HepG2 (cell line): ENCODE measurements around the gene HOXD1. TPM values are rescaled to one million over a fixed set of nuclear protein-coding genes. Genes with fewer than 3 reads are reported as not detected.

Experiments used
- ARHGAP35 ChIP-seq: sonication (generic); formaldehyde crosslinking; IDR thresholded peaks from 2 replicates; pipeline ENCODE4 v1.9.0; 2022; ENCODE audit warnings: mild to moderate bottlenecking, inconsistent platforms, moderate library complexity, missing genetic modification reagents, borderline replicate concordance
- ATRX ChIP-seq: sonication (generic); formaldehyde crosslinking; IDR thresholded peaks from 2 replicates; pipeline ENCODE4 v1.4.0; 2020; ENCODE audit warnings: missing genetic modification reagents, borderline replicate concordance
- CCDC6 ChIP-seq: sonication (generic); formaldehyde crosslinking; IDR thresholded peaks from 2 replicates; pipeline ENCODE4 v1.8.1; 2022; ENCODE audit warnings: mild to moderate bottlenecking, missing genetic modification reagents, moderate library complexity
- TMF1 ChIP-seq: sonication (generic); formaldehyde crosslinking; IDR thresholded peaks from 2 replicates; pipeline ENCODE4 v1.8.1; 2022; ENCODE audit warnings: low read depth, missing genetic modification reagents
- ZNF557 ChIP-seq: sonication (generic); formaldehyde crosslinking; IDR thresholded peaks from 2 replicates; pipeline ENCODE4 v1.4.0; 2020; ENCODE audit warnings: missing genetic modification reagents
- ZSCAN29 ChIP-seq: sonication (generic); formaldehyde crosslinking; conservative IDR thresholded peaks from 2 replicates; pipeline ENCODE4 v1.4.0; 2020; ENCODE audit warnings: mild to moderate bottlenecking, missing genetic modification reagents
- polyA plus RNA-seq, 8 experiments: library from polyadenylated mRNA; depleted of rRNA in 3 of 8; stranded (reverse) in 7 of 8; unstranded in 1 of 8; fragments of >200 nt; fragmentation: Illumina TruSeq in 4 of 8; extraction: Trizol in 4 of 8; gene quantifications; 2 replicates each; pipeline versions ENCODE4 v1.2.1 to v1.2.3, GENCODE V29; 2011 to 2016; ENCODE audit warnings: low read depth in 4 of 8, missing spikeins in 1 of 8, mixed read lengths in 1 of 8; ENCODE audit not compliant: insufficient read depth in 1 of 8
- total RNA-seq, 5 experiments: library from RNA; depleted of rRNA; stranded (reverse); fragments of >200 nt; fragmentation: Illumina TruSeq; extraction: Trizol; gene quantifications; 2 replicates each; pipeline ENCODE4 v1.2.3, GENCODE V29; 2016; ENCODE audit warnings: low read depth in 1 of 5
- TF ChIP-seq, protein P1 (sequence below): sonication (generic); formaldehyde crosslinking; IDR thresholded peaks from 2 replicates; pipeline ENCODE4 v1.4.0; 2020; ENCODE audit warnings: missing genetic modification reagents, borderline replicate concordance
- TF ChIP-seq, protein P2 (sequence below): sonication (generic); formaldehyde crosslinking; IDR thresholded peaks from 2 replicates; pipeline ENCODE4 v1.5.0; 2020; ENCODE audit warnings: mild to moderate bottlenecking, missing genetic modification reagents
- TF ChIP-seq, protein P3 (sequence below): fragments of 450-650 bp; IDR thresholded peaks from 2 replicates; pipeline ENCODE4 v1.6.1; 2017; ENCODE audit warnings: mild to moderate bottlenecking
- TF ChIP-seq, protein P4 (sequence below): sonication (generic); formaldehyde crosslinking; IDR thresholded peaks from 2 replicates; pipeline ENCODE4 v1.4.0; 2020; ENCODE audit warnings: missing genetic modification reagents, borderline replicate concordance

Gene HOXD1
- total and polyA plus RNA-seq, 2 of the 13 experiments (the other 11 are each of a cell fraction or from before 2014, with no cell fraction given): 10.0 to 22.3 TPM

DNA sequence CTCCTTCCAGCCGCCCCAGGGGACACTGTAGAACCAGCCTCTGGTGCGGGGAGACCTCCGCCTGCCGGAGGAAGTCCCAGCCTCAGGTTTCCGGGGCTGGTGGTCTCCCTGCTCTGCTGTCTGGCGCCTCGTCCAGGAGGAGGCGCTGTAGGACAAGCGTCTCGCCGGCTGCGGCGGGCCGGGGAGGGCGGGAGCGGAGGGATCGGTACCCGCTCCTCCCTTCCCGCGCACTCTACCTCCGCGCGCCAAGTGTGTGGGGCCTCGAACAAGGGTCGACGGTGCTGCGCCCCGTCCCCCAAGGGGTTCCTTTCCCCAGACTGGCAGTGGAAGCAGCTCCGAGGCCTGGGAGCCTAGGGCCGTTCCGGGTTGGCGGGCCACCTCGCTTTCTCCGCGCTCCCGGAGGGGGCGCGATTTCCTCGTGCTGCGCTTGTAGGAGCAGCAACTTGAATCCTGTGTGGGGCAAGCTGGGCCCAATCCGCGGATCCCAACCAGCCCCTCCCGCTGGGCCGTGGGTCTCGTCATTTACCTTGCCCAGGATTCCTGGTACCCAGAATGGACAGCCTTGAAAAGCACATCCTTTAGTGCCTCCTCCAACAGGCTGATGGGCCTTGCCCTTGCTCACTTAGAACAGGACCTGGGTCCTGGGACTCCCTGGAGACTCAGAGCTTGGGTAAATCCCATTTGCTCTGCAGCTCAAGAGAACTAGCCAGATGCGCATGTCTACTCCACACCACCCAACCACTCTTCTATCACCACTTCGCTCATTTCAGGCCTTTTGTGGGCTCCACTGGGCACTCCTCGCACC is 47.8 kb upstream of the HOXD1 start (continued):
- TF ChIP-seq, protein P1, sequence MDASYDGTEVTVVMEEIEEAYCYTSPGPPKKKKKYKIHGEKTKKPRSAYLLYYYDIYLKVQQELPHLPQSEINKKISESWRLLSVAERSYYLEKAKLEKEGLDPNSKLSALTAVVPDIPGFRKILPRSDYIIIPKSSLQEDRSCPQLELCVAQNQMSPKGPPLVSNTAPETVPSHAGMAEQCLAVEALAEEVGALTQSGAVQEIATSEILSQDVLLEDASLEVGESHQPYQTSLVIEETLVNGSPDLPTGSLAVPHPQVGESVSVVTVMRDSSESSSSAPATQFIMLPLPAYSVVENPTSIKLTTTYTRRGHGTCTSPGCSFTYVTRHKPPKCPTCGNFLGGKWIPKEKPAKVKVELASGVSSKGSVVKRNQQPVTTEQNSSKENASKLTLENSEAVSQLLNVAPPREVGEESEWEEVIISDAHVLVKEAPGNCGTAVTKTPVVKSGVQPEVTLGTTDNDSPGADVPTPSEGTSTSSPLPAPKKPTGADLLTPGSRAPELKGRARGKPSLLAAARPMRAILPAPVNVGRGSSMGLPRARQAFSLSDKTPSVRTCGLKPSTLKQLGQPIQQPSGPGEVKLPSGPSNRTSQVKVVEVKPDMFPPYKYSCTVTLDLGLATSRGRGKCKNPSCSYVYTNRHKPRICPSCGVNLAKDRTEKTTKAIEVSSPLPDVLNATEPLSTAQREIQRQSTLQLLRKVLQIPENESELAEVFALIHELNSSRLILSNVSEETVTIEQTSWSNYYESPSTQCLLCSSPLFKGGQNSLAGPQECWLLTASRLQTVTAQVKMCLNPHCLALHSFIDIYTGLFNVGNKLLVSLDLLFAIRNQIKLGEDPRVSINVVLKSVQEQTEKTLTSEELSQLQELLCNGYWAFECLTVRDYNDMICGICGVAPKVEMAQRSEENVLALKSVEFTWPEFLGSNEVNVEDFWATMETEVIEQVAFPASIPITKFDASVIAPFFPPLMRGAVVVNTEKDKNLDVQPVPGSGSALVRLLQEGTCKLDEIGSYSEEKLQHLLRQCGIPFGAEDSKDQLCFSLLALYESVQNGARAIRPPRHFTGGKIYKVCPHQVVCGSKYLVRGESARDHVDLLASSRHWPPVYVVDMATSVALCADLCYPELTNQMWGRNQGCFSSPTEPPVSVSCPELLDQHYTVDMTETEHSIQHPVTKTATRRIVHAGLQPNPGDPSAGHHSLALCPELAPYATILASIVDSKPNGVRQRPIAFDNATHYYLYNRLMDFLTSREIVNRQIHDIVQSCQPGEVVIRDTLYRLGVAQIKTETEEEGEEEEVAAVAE (CRISPR knock-in tag): no peak
- TF ChIP-seq, protein P2, sequence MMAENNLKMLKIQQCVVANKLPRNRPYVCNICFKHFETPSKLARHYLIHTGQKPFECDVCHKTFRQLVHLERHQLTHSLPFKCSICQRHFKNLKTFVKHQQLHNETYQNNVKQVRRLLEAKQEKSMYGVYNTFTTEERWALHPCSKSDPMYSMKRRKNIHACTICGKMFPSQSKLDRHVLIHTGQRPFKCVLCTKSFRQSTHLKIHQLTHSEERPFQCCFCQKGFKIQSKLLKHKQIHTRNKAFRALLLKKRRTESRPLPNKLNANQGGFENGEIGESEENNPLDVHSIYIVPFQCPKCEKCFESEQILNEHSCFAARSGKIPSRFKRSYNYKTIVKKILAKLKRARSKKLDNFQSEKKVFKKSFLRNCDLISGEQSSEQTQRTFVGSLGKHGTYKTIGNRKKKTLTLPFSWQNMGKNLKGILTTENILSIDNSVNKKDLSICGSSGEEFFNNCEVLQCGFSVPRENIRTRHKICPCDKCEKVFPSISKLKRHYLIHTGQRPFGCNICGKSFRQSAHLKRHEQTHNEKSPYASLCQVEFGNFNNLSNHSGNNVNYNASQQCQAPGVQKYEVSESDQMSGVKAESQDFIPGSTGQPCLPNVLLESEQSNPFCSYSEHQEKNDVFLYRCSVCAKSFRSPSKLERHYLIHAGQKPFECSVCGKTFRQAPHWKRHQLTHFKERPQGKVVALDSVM (CRISPR knock-in tag): peak; percentile 55; the same call in 1 of the 2 replicates
- peak; percentile 58; the same call in 1 of the 2 replicates for TF ChIP-seq ZSCAN29 (CRISPR knock-in tag)
- TF ChIP-seq, protein P3, sequence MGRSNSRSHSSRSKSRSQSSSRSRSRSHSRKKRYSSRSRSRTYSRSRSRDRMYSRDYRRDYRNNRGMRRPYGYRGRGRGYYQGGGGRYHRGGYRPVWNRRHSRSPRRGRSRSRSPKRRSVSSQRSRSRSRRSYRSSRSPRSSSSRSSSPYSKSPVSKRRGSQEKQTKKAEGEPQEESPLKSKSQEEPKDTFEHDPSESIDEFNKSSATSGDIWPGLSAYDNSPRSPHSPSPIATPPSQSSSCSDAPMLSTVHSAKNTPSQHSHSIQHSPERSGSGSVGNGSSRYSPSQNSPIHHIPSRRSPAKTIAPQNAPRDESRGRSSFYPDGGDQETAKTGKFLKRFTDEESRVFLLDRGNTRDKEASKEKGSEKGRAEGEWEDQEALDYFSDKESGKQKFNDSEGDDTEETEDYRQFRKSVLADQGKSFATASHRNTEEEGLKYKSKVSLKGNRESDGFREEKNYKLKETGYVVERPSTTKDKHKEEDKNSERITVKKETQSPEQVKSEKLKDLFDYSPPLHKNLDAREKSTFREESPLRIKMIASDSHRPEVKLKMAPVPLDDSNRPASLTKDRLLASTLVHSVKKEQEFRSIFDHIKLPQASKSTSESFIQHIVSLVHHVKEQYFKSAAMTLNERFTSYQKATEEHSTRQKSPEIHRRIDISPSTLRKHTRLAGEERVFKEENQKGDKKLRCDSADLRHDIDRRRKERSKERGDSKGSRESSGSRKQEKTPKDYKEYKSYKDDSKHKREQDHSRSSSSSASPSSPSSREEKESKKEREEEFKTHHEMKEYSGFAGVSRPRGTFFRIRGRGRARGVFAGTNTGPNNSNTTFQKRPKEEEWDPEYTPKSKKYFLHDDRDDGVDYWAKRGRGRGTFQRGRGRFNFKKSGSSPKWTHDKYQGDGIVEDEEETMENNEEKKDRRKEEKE: no peak
- no peak for TF ChIP-seq ZNF557
- no peak for TF ChIP-seq ATRX
- TF ChIP-seq, protein P4, sequence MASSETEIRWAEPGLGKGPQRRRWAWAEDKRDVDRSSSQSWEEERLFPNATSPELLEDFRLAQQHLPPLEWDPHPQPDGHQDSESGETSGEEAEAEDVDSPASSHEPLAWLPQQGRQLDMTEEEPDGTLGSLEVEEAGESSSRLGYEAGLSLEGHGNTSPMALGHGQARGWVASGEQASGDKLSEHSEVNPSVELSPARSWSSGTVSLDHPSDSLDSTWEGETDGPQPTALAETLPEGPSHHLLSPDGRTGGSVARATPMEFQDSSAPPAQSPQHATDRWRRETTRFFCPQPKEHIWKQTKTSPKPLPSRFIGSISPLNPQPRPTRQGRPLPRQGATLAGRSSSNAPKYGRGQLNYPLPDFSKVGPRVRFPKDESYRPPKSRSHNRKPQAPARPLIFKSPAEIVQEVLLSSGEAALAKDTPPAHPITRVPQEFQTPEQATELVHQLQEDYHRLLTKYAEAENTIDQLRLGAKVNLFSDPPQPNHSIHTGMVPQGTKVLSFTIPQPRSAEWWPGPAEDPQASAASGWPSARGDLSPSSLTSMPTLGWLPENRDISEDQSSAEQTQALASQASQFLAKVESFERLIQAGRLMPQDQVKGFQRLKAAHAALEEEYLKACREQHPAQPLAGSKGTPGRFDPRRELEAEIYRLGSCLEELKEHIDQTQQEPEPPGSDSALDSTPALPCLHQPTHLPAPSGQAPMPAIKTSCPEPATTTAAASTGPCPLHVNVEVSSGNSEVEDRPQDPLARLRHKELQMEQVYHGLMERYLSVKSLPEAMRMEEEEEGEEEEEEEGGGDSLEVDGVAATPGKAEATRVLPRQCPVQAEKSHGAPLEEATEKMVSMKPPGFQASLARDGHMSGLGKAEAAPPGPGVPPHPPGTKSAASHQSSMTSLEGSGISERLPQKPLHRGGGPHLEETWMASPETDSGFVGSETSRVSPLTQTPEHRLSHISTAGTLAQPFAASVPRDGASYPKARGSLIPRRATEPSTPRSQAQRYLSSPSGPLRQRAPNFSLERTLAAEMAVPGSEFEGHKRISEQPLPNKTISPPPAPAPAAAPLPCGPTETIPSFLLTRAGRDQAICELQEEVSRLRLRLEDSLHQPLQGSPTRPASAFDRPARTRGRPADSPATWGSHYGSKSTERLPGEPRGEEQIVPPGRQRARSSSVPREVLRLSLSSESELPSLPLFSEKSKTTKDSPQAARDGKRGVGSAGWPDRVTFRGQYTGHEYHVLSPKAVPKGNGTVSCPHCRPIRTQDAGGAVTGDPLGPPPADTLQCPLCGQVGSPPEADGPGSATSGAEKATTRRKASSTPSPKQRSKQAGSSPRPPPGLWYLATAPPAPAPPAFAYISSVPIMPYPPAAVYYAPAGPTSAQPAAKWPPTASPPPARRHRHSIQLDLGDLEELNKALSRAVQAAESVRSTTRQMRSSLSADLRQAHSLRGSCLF (CRISPR knock-in tag): no peak
- TF ChIP-seq TMF1 (CRISPR knock-in tag): no peak
- peak; percentile 88; the same call in 1 of the 2 replicates for TF ChIP-seq ARHGAP35 (CRISPR knock-in tag)
- TF ChIP-seq CCDC6 (CRISPR knock-in tag): peak; percentile 76; the same call in 1 of the 2 replicates
